ENCODE data around the gene MTMR1.

Gene MTMR1

DNA sequence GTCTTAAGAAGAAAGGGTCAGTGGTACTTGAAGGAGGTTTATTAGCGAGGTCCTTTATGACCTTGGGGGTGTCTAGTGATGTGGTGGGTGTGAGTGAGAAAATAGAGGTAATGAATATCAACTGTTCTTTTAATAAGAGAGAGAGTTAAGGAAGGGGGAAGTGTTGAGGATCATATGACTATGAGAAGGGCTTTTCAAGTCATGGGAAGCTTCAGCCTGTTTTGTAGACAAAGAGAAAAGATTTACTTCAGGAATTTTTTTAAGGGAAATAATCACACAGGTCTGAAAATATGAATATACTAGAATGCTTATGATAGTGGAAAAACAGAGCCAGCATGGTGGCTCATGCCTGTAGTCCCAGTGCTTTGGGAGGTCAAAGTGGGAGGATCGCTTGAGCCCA, 41.3 kb upstream of the MTMR1 start:
- no peak for TF ChIP-seq CTCF (IDR thresholded peaks at IDR 0.05; ENCODE audit: insufficient read depth, low read depth, low read length, missing control alignments)
- DNase-seq (ENCODE audit: low read depth), result no peak
- H3K4me3 ChIP-seq (ENCODE audit: low read length), result no peak overlapping the region

GRCh38 chrX:150655788-150656187, 37.4 kb upstream of the MTMR1 start:
- DNase-seq (ENCODE audit: low read depth), result no peak
- TF ChIP-seq CTCF (IDR thresholded peaks at IDR 0.05; ENCODE audit: insufficient read depth, low read depth, low read length, missing control alignments), result no peak
- no peak overlapping the region for H3K4me3 ChIP-seq (ENCODE audit: low read length)

DNA sequence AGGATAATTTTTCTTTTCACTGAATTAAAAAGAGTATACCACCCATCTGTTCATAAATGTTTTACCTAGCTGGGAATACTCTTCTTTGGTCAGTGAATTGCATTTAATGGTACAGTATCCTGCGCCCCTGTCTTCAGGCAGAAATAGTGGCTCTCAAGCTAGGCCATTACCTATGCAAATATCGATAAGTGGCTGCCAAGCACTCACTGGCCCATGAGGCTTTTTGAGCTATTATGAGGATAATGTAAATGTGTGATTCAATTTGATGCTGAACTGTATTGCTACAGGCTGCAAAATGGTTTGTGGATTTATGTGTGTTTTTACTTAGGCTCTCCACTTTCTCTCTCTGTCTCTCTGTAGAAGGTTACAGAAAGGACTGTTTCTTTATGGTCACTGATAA, 30.1 kb upstream of the MTMR1 start:
- DNase-seq (ENCODE audit: low read depth), result no peak
- no peak overlapping the region for H3K4me3 ChIP-seq (ENCODE audit: low read length)
- no peak for TF ChIP-seq CTCF (IDR thresholded peaks at IDR 0.05; ENCODE audit: insufficient read depth, low read depth, low read length, missing control alignments)

DNA sequence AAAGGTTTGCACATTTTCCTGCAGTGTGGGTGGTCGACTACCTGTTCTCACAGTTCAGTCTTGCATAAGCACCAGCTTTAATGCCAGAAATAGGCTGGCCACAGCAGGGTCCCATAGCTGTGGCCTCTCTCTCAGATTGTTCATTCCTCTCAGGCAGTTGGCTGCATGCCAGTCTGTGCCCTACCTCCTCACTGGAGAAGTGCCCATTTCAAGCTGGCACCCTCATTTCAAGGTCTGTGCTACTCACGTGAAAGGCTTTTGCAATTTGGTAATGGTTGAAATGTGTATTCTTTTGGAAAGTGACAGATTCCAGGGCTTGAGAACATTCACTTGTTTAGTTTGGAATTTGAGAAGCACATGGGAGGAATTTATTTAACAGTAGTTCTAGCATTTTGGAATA, 28.9 kb upstream of the MTMR1 start:
- no peak for DNase-seq (ENCODE audit: low read depth)
- TF ChIP-seq CTCF (IDR thresholded peaks at IDR 0.05; ENCODE audit: insufficient read depth, low read depth, low read length, missing control alignments), result no peak
- H3K4me3 ChIP-seq (ENCODE audit: low read length), result no peak overlapping the region

GRCh38 chrX:150676221-150676620, 17.0 kb upstream of the MTMR1 start:
- no peak overlapping the region for H3K4me3 ChIP-seq (ENCODE audit: low read length)
- no peak for DNase-seq (ENCODE audit: low read depth)
- TF ChIP-seq CTCF (IDR thresholded peaks at IDR 0.05; ENCODE audit: insufficient read depth, low read depth, low read length, missing control alignments), result no peak

- TF ChIP-seq CTCF (IDR thresholded peaks at IDR 0.05; ENCODE audit: insufficient read depth, low read depth, low read length, missing control alignments), result peak; percentile 68
- H3K4me3 ChIP-seq (ENCODE audit: low read length), result no peak overlapping the region
- peak; percentile 50 for DNase-seq (ENCODE audit: low read depth)
Measured at GRCh38 chrX:150680974-150681373, 12.2 kb upstream of the MTMR1 start.

DNA sequence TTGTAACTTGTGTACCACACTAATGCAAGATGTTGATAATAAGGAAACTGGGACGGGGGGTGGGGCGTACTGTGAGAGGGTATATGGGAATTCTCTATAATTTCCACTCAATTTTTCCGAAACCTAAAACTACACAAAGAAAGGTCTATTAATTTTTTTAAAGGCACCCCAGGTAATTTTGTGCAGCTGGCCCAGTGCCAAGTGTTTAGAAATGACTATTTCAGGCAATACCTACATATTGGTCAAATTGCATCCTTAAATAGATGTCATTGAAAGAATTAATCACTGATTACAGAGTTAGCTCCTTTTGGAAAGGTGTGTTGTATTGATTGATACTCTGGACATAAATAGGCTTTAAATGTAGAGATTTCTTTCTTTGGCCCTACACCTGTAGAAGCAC, 10.1 kb upstream of the MTMR1 start:
- H3K4me3 ChIP-seq (ENCODE audit: low read length), result no peak overlapping the region
- no peak for TF ChIP-seq CTCF (IDR thresholded peaks at IDR 0.05; ENCODE audit: insufficient read depth, low read depth, low read length, missing control alignments)
- DNase-seq (ENCODE audit: low read depth), result no peak
